SK-N-SH treated with all-trans-retinoic acid at 6 μM for 48 hours (cell line): Measurements from ENCODE around the gene OR9A2.

ENCODE experiments used
- ATAC-seq: fragments of 200-7000 bp; cut with Tn5 transposase; 3 replicates; pipeline ENCODE4 v1.9.1; 2020; ENCODE audit warnings: mild to moderate bottlenecking, moderate library complexity
- BACH2 ChIP-seq: fragments of 250-450 bp; sonication (Bioruptor Pico); IDR thresholded peaks from 2 replicates; pipeline ENCODE4 v1.9.0; 2021; ENCODE audit warnings: mild to moderate bottlenecking, borderline replicate concordance
- CSDC2 ChIP-seq: fragments of 250-450 bp; sonication (Bioruptor Pico); IDR thresholded peaks from 2 replicates; pipeline ENCODE4 v1.5.0; 2020; ENCODE audit warnings: mild to moderate bottlenecking, moderate library complexity
- CSRNP3 ChIP-seq: fragments of 250-450 bp; sonication (Bioruptor Pico); IDR thresholded peaks from 2 replicates; pipeline ENCODE4 v1.5.1; 2021; ENCODE audit warnings: mild to moderate bottlenecking, moderate library complexity
- ESRRG ChIP-seq: fragments of 250-450 bp; sonication (Bioruptor Pico); IDR thresholded peaks from 2 replicates; pipeline ENCODE4 v1.6.1; 2021; ENCODE audit warnings: mild to moderate bottlenecking
- GLIS3 ChIP-seq: fragments of 250-450 bp; sonication (Bioruptor Pico); IDR thresholded peaks from 2 replicates; pipeline ENCODE4 v1.5.0; 2020; ENCODE audit warnings: mild to moderate bottlenecking, moderate library complexity
- ISL1 ChIP-seq: fragments of 250-450 bp; sonication (Bioruptor Pico); IDR thresholded peaks from 2 replicates; pipeline ENCODE4 v2.1.2; 2022; ENCODE audit warnings: mild to moderate bottlenecking, moderate library complexity
- OSR1 ChIP-seq: fragments of 250-450 bp; sonication (Bioruptor Pico); IDR thresholded peaks from 2 replicates; pipeline ENCODE4 v1.8.0; 2022; ENCODE audit warnings: moderate library complexity, mild to moderate bottlenecking, inconsistent platforms
- PATZ1 ChIP-seq: fragments of 250-450 bp; sonication (Bioruptor Pico); IDR thresholded peaks from 2 replicates; pipeline ENCODE4 v1.8.0; 2020; ENCODE audit warnings: mild to moderate bottlenecking, moderate library complexity, borderline replicate concordance
- POU6F1 ChIP-seq: fragments of 250-450 bp; sonication (Bioruptor Pico); IDR thresholded peaks from 2 replicates; pipeline ENCODE4 v1.8.0; 2021; ENCODE audit warnings: low read depth, mild to moderate bottlenecking, moderate library complexity, borderline replicate concordance
- PPARA ChIP-seq: fragments of 250-450 bp; sonication (Bioruptor Pico); IDR thresholded peaks from 2 replicates; pipeline ENCODE4 v1.5.0; 2020; ENCODE audit warnings: mild to moderate bottlenecking, borderline replicate concordance
- RARB ChIP-seq: fragments of 250-450 bp; sonication (Bioruptor Pico); IDR thresholded peaks from 2 replicates; pipeline ENCODE4 v1.8.0; 2021; ENCODE audit warnings: mild to moderate bottlenecking, moderate library complexity
- TCF4 ChIP-seq: fragments of 250-450 bp; sonication (Bioruptor Pico); IDR thresholded peaks from 2 replicates; pipeline ENCODE4 v1.8.0; 2021; ENCODE audit warnings: mild to moderate bottlenecking, moderate library complexity, borderline replicate concordance
- ZC3H10 ChIP-seq: fragments of 250-450 bp; sonication (Bioruptor Pico); IDR thresholded peaks from 2 replicates; pipeline ENCODE4 v1.5.1; 2021; ENCODE audit warnings: mild to moderate bottlenecking, moderate library complexity
- ZFP3 ChIP-seq: fragments of 250-450 bp; sonication (Bioruptor Pico); IDR thresholded peaks from 2 replicates; pipeline ENCODE4 v1.5.0; 2020; ENCODE audit warnings: mild to moderate bottlenecking, moderate library complexity
- ZFP30 ChIP-seq: fragments of 450-650 bp; formaldehyde crosslinking; IDR thresholded peaks from 2 replicates; pipeline ENCODE4 v1.5.0; 2022; ENCODE audit warnings: mild to moderate bottlenecking, moderate library complexity
- ZNF565 ChIP-seq: fragments of 450-650 bp; formaldehyde crosslinking; conservative IDR thresholded peaks from 2 replicates; pipeline ENCODE4 v1.5.0; 2020; ENCODE audit warnings: low read depth, mild to moderate bottlenecking, moderate library complexity
- ZNF70 ChIP-seq: fragments of 450-650 bp; formaldehyde crosslinking; IDR thresholded peaks from 2 replicates; pipeline ENCODE4 v1.5.0; 2020; ENCODE audit warnings: mild to moderate bottlenecking, moderate library complexity
- ZNF8 ChIP-seq: fragments of 450-650 bp; formaldehyde crosslinking; IDR thresholded peaks from 2 replicates; pipeline ENCODE4 v1.5.0; 2020; ENCODE audit warnings: mild to moderate bottlenecking, moderate library complexity
- TF ChIP-seq, protein P1 (sequence below): fragments of 250-450 bp; sonication (Bioruptor Pico); IDR thresholded peaks from 2 replicates; pipeline ENCODE4 v1.5.1; 2020; ENCODE audit warnings: low read depth, mild to moderate bottlenecking, moderate library complexity
- TF ChIP-seq, protein P2 (sequence below): fragments of 250-450 bp; sonication (Bioruptor Pico); IDR thresholded peaks from 2 replicates; pipeline ENCODE4 v1.5.0; 2020; ENCODE audit warnings: mild to moderate bottlenecking, moderate library complexity

The OR9A2 gene

DNA sequence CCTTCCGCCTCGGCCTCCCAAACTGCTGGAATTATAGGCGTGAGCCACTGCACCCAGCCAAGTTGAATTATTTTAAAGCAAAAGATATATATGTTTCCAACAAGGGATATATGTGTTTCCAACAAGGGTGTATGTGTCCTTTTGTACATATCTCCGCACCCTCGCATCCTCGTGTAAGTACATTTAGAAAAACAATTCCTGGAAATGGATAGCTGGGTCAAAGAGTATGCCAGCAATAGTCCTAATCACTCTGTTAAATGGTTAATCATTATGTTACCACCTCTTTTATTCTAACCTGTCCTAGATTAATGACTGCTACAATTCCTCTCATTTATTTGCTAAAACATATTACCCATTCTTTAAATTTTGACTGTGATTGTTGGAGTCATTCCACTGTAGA, 28.0 kb downstream of the OR9A2 start:
- no peak for ATAC-seq
- TF ChIP-seq ZFP30 (CRISPR knock-in tag) (no peak), ZFP3 (CRISPR knock-in tag) (no peak), GLIS3 (CRISPR knock-in tag) (no peak), CSDC2 (CRISPR knock-in tag) (no peak), BACH2 (CRISPR knock-in tag) (no peak), CSRNP3 (CRISPR knock-in tag) (no peak), ZC3H10 (CRISPR knock-in tag) (no peak), ZNF565 (no peak), OSR1 (no peak), ESRRG (CRISPR knock-in tag) (no peak), POU6F1 (CRISPR knock-in tag) (no peak), ZNF70 (CRISPR knock-in tag) (no peak), PATZ1 (no peak), ISL1 (CRISPR knock-in tag) (no peak)
- TF ChIP-seq, protein P1, sequence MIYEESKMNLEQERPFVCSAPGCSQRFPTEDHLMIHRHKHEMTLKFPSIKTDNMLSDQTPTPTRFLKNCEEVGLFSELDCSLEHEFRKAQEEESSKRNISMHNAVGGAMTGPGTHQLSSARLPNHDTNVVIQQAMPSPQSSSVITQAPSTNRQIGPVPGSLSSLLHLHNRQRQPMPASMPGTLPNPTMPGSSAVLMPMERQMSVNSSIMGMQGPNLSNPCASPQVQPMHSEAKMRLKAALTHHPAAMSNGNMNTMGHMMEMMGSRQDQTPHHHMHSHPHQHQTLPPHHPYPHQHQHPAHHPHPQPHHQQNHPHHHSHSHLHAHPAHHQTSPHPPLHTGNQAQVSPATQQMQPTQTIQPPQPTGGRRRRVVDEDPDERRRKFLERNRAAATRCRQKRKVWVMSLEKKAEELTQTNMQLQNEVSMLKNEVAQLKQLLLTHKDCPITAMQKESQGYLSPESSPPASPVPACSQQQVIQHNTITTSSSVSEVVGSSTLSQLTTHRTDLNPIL (CRISPR knock-in tag) = no peak
- TF ChIP-seq, protein P2, sequence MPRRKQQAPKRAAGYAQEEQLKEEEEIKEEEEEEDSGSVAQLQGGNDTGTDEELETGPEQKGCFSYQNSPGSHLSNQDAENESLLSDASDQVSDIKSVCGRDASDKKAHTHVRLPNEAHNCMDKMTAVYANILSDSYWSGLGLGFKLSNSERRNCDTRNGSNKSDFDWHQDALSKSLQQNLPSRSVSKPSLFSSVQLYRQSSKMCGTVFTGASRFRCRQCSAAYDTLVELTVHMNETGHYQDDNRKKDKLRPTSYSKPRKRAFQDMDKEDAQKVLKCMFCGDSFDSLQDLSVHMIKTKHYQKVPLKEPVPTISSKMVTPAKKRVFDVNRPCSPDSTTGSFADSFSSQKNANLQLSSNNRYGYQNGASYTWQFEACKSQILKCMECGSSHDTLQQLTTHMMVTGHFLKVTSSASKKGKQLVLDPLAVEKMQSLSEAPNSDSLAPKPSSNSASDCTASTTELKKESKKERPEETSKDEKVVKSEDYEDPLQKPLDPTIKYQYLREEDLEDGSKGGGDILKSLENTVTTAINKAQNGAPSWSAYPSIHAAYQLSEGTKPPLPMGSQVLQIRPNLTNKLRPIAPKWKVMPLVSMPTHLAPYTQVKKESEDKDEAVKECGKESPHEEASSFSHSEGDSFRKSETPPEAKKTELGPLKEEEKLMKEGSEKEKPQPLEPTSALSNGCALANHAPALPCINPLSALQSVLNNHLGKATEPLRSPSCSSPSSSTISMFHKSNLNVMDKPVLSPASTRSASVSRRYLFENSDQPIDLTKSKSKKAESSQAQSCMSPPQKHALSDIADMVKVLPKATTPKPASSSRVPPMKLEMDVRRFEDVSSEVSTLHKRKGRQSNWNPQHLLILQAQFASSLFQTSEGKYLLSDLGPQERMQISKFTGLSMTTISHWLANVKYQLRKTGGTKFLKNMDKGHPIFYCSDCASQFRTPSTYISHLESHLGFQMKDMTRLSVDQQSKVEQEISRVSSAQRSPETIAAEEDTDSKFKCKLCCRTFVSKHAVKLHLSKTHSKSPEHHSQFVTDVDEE (CRISPR knock-in tag) = no peak

DNA sequence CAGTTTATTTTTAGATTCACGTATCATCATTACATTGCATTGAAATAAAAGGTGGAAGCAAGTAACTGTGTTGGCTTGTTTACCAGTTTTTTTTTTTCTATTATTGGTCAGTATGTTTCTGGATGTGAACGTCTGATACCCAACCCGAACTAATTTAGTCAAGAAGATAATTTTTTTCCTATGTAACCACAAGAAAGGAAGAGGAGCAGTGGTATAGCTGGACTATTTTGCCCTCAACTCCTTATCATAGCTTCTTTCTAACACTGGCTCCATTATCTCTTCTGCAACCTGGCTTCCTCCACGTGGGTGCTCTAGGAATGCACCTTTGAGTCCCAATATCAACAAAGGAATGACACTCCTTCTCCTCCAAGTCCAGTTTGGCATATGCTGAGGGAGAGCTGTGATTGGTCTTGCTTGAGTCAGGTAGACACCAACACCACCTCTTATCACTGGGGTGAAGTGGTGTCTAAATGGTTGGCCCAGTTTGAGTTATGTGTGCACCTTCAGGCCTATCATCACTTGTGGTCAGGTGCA, 29.4 kb downstream of the OR9A2 start:
- no peak for TF ChIP-seq ZNF8
- TF ChIP-seq ESRRG (CRISPR knock-in tag) = no peak
- TF ChIP-seq BACH2 (CRISPR knock-in tag) = no peak
- TF ChIP-seq, protein P2 (CRISPR knock-in tag) = no peak
- TF ChIP-seq TCF4 (CRISPR knock-in tag) = no peak
- no peak for ATAC-seq

DNA sequence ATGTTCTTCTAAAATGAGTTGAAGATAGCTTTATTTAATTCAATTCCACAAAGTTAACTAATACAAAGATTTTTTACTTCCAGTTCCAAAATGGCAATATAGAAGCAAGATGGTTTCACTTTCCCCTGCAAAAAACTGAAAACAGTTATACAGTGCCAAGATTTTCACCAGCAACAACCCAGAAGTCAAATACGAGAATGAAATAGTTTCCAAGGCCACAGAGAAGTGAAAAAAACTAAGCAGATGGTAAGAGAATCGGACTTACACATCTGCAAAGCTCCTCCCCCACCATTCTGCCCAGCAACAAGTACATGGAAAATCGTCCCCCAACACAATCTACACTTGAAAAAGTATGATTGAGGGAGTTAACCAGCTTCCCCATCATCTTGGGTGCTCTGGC, 34.5 kb downstream of the OR9A2 start:
- ATAC-seq = no peak; the same call in 2 of the 3 replicates
- TF ChIP-seq ZFP30 (CRISPR knock-in tag) (no peak), RARB (CRISPR knock-in tag) (no peak), OSR1 (no peak), ESRRG (CRISPR knock-in tag) (no peak), ZNF8 (no peak), ZNF70 (CRISPR knock-in tag) (no peak), CSRNP3 (CRISPR knock-in tag) (no peak), CSDC2 (CRISPR knock-in tag) (no peak), PPARA (CRISPR knock-in tag) (no peak), PATZ1 (no peak)
- TF ChIP-seq, protein P1 (CRISPR knock-in tag) = no peak
